IMR-90 (cell line): Measurements from ENCODE around the gene CCDC12. TPM values are rescaled to one million over a fixed set of nuclear protein-coding genes. Genes with fewer than 3 reads are reported as not detected.

ENCODE experiments used
- ATAC-seq: fragments of 200-7000 bp; cut with Tn5 transposase; 2 replicates; pipeline ENCODE4 v1.9.1; 2020; ENCODE audit warnings: low read depth, mild to moderate bottlenecking, moderate library complexity
- BruUV-seq: library from RNA; stranded (reverse); fragments of 400-500 nt; replicated peaks from 2 replicates; lab custom pipeline; 2021; lab: Mats Ljungman, UMichigan
- CTCF ChIA-PET: fragments of 300-600 bp; formaldehyde crosslinking; extraction: SDS; loops from one replicate; lab custom pipeline; 2021; ENCODE audit warnings: antibody characterized with exemption; lab: Yijun Ruan, JAX
- POLR2A ChIA-PET: fragments of 300-600 bp; sonication (Branson Sonifier 250); formaldehyde crosslinking; loops from one replicate; lab custom pipeline; 2022; ENCODE audit warnings: antibody characterized with exemption; ENCODE audit not compliant: unreplicated experiment; lab: Charles Lee
- DNase-seq: peaks from one replicate; pipeline ENCODE4 v3.0.0; 2013
- H2AFZ ChIP-seq: replicated peaks from 2 replicates; pipeline ENCODE3; 2013; ENCODE audit warnings: low read length, mild to moderate bottlenecking; ENCODE audit not compliant: poor library complexity
- H2AK5ac ChIP-seq: 2 replicates; pipeline ENCODE4 v1.6.1; 2013; ENCODE audit warnings: low read depth, low read length, inconsistent platforms
- H2AK9ac ChIP-seq: replicated peaks from 2 replicates; pipeline ENCODE3; 2013; ENCODE audit warnings: mild to moderate bottlenecking, low read depth, low read length, moderate library complexity; ENCODE audit not compliant: poor library complexity
- H2BK120ac ChIP-seq: 2 replicates; pipeline ENCODE4 v1.6.1; 2013; ENCODE audit warnings: low read depth, low read length, inconsistent platforms
- H2BK15ac ChIP-seq: 3 replicates; pipeline ENCODE4 v1.6.1; 2013; ENCODE audit warnings: low read depth, low read length, inconsistent platforms
- H2BK20ac ChIP-seq: 2 replicates; pipeline ENCODE4 v1.6.1; 2013; ENCODE audit warnings: low read depth, mild to moderate bottlenecking, inconsistent platforms, low read length, moderate library complexity
- H2BK5ac ChIP-seq: 2 replicates; pipeline ENCODE4 v1.6.1; 2013; ENCODE audit warnings: mild to moderate bottlenecking, low read depth, low read length, inconsistent platforms; ENCODE audit not compliant: poor library complexity, severe bottlenecking
- H3K14ac ChIP-seq: replicated peaks from 2 replicates; pipeline ENCODE4 v1.6.1; 2013; ENCODE audit warnings: low read depth, low read length, inconsistent platforms
- H3K18ac ChIP-seq: 2 replicates; pipeline ENCODE4 v1.6.1; 2013; ENCODE audit warnings: low read depth, low read length, control low read depth
- H3K23ac ChIP-seq: 2 replicates; pipeline ENCODE4 v1.6.1; 2013; ENCODE audit warnings: low read depth, low read length, inconsistent platforms
- H3K27ac ChIP-seq: 2 replicates; pipeline ENCODE4 v1.5.1; 2013; ENCODE audit warnings: mild to moderate bottlenecking, control low read depth, low read length; ENCODE audit not compliant: insufficient read depth
- H3K27me3 ChIP-seq: 2 replicates; pipeline ENCODE4 v1.6.1; 2013; ENCODE audit warnings: low read length; ENCODE audit not compliant: control insufficient read depth, insufficient read depth
- H3K36me3 ChIP-seq: 2 replicates; pipeline ENCODE4 v1.6.1; 2013; ENCODE audit warnings: low read length, mixed read lengths; ENCODE audit not compliant: control insufficient read depth, insufficient read depth
- H3K4ac ChIP-seq: 2 replicates; pipeline ENCODE4 v1.6.1; 2013; ENCODE audit warnings: low read depth, low read length, inconsistent platforms
- H3K4me1 ChIP-seq: 2 replicates; pipeline ENCODE4 v1.6.1; 2013; ENCODE audit warnings: low read length, mixed read lengths; ENCODE audit not compliant: control insufficient read depth, insufficient read depth
- H3K4me2 ChIP-seq: 2 replicates; pipeline ENCODE4 v1.6.1; 2013; ENCODE audit warnings: low read depth, mild to moderate bottlenecking, control low read depth, low read length, moderate library complexity
- H3K4me3 ChIP-seq: 2 replicates; pipeline ENCODE4 v1.5.1; 2013; ENCODE audit warnings: low read depth, mild to moderate bottlenecking, control low read depth, low read length, moderate library complexity; ENCODE audit not compliant: insufficient read depth
- H3K56ac ChIP-seq: 2 replicates; pipeline ENCODE4 v1.6.1; 2013; ENCODE audit warnings: low read length, inconsistent platforms; ENCODE audit not compliant: insufficient read depth; ENCODE audit errors: extremely low read depth
- H3K79me1 ChIP-seq, 2 experiments: 2 replicates each; pipeline ENCODE4 v1.6.1; 2013; ENCODE audit warnings: low read length in 2 of 2, inconsistent platforms in 1 of 2, low read depth in 1 of 2
- H3K9ac ChIP-seq: 2 replicates; pipeline ENCODE4 v1.6.1; 2013; ENCODE audit warnings: low read depth, low read length, control low read depth
- H3K9me1 ChIP-seq: 2 replicates; pipeline ENCODE4 v1.6.1; 2013; ENCODE audit warnings: low read length, inconsistent platforms; ENCODE audit not compliant: insufficient read depth
- H3K9me3 ChIP-seq: 2 replicates; pipeline ENCODE4 v1.6.1; 2013; ENCODE audit warnings: low read length; ENCODE audit not compliant: control insufficient read depth, insufficient read depth
- H4K20me1 ChIP-seq: 2 replicates; pipeline ENCODE4 v1.6.1; 2013; ENCODE audit warnings: low read length, inconsistent platforms; ENCODE audit not compliant: insufficient read depth
- H4K5ac ChIP-seq: 2 replicates; pipeline ENCODE4 v1.6.1; 2013; ENCODE audit warnings: mild to moderate bottlenecking, low read depth, low read length, control low read depth
- H4K8ac ChIP-seq, 2 experiments: 2 replicates each; pipeline ENCODE4 v1.6.1; 2013; ENCODE audit warnings: low read depth in 2 of 2, low read length in 2 of 2, control low read depth in 1 of 2, inconsistent platforms in 1 of 2
- H4K91ac ChIP-seq: 2 replicates; pipeline ENCODE4 v1.6.1; 2013; ENCODE audit warnings: low read depth, low read length, inconsistent platforms; ENCODE audit not compliant: insufficient read depth
- BHLHE40 ChIP-seq: fragments of 150-350 bp; IDR thresholded peaks from 2 replicates; pipeline ENCODE4 v1.6.1; 2016; ENCODE audit warnings: mild to moderate bottlenecking, low read depth, low read length
- CTCF ChIP-seq: conservative IDR thresholded peaks from 2 replicates; pipeline ENCODE4 v1.5.1; 2012; ENCODE audit warnings: mild to moderate bottlenecking, low read depth, low read length, improper control_type of control experiment
- NFE2L2 ChIP-seq: fragments of 150-350 bp; IDR thresholded peaks from 2 replicates; pipeline ENCODE4 v1.6.1; 2016; ENCODE audit warnings: low read depth, mild to moderate bottlenecking, low read length
- POLR2A ChIP-seq: IDR thresholded peaks from 2 replicates; pipeline ENCODE4 v1.6.1; 2012; ENCODE audit warnings: mild to moderate bottlenecking, low read depth, low read length
- USF2 ChIP-seq: fragments of 150-350 bp; IDR thresholded peaks from 2 replicates; pipeline ENCODE4 v1.6.1; 2017; ENCODE audit warnings: mild to moderate bottlenecking, antibody characterized with exemption, low read length, low read depth
- WGBS, 2 experiments: methylation state at CpG; one replicate each; pipeline versions ENCODE4 v1.1.5 to v1.1.7; 2013; ENCODE audit warnings: missing lambda C conversion rate in 2 of 2; ENCODE audit not compliant: insufficient read length in 1 of 2; ENCODE audit errors: extremely low coverage in 2 of 2; 5-methylcytosine and 5-hydroxymethylcytosine counted together
- dilution Hi-C: fragments of 300-500 bp; cut with HindIII; formaldehyde crosslinking; loops from one replicate; pipeline ENCODE4 v1.14.3; 2018; ENCODE audit warnings: low sequenced_read_pairs; ENCODE audit not compliant: unreplicated experiment
- in situ Hi-C: fragments of 300-500 bp; cut with MboI; formaldehyde crosslinking; loops from 3 replicates; pipeline ENCODE4 v1.14.3; 2019; ENCODE audit warnings: low sequenced_read_pairs, inconsistent platforms, mixed read lengths
- intact Hi-C: fragments of 100-400 bp; cut with micrococcal nuclease; formaldehyde crosslinking; loops from 2 replicates; pipeline ENCODE4 v1.10.0; 2022
- polyA plus RNA-seq, 3 experiments: library from polyadenylated mRNA; depleted of rRNA; stranded (reverse); fragments of >200 nt; gene quantifications; 2 replicates each; pipeline ENCODE4 v1.2.3, GENCODE V29; 2012; ENCODE audit warnings: low replicate concordance in 1 of 3
- total RNA-seq: library from RNA; depleted of rRNA; stranded (reverse); fragments of >200 nt; gene quantifications from 2 replicates; pipeline ENCODE4 v1.2.3, GENCODE V29; 2012

Gene CCDC12
- total and polyA plus RNA-seq, 2 of the 4 experiments (the other 2 are of a cell fraction) = 15.2 to 35.1 TPM

- Histone ChIP-seq H4K20me1 (peaks cover 75% of the 10 kb centered on the region), H3K9ac (no peak overlapping the region), H3K27ac (no peak overlapping the region), H2BK120ac (no peak overlapping the region), H3K14ac (no peak overlapping the region), H3K4me1 (peaks cover 10% of the 10 kb centered on the region), H2BK5ac (no peak overlapping the region), H3K4me3 (no peak overlapping the region), H3K79me1 (peaks cover 56 to 88% of the 10 kb centered on the region in 2 experiments), H3K4ac (no peak overlapping the region), H3K9me1 (peaks cover 37% of the 10 kb centered on the region), H3K4me2 (no peak overlapping the region), H2BK15ac (no peak overlapping the region), H3K18ac (no peak overlapping the region), H2AFZ (no peak overlapping the region), H4K5ac (no peak overlapping the region), H3K27me3 (no peaks in the 10 kb centered on the region), H2AK9ac (no peak overlapping the region), H3K36me3 (peaks cover 30% of the 10 kb centered on the region), H4K8ac (no peak overlapping the region), H3K9me3 (no peaks in the 10 kb centered on the region), H3K23ac (no peak overlapping the region), H2AK5ac (no peak overlapping the region), H3K56ac (no peak overlapping the region), H2BK20ac (no peak overlapping the region), H4K91ac (no peak overlapping the region)
- TF ChIP-seq NFE2L2 = no peak
- no peak for TF ChIP-seq CTCF
- no peak for TF ChIP-seq BHLHE40
- no peak for TF ChIP-seq POLR2A
- no peak for TF ChIP-seq USF2
- DNase-seq = no peak
- POLR2A ChIA-PET = no interaction called here
- intact Hi-C loops (no loop called here), in situ Hi-C loops (no loop called here), dilution Hi-C loops (no loop called here)
- BruUV-seq = no TSS peak
- no peak for ATAC-seq
- WGBS, 2 experiments = 87% methylated on average over 6 of the region's 8 CpGs; no CpG with 5 or more reads in 1 of the 2 experiments
- CTCF ChIA-PET = interaction anchor here (0.6 to 1.3 kb wide), 2 partner anchors 9 to 163 kb away, joined by 4 to 8 read pairs; no protein-coding TSS in a partner anchor
Observed at GRCh38 chr3:46944191-46944590, 32.4 kb downstream of the CCDC12 start.
